ENCODE measurements around the gene INPP5K.
A peak's percentile ranks its signal among the peaks of the same experiment; 100 is the strongest.

The INPP5K gene

DNA sequence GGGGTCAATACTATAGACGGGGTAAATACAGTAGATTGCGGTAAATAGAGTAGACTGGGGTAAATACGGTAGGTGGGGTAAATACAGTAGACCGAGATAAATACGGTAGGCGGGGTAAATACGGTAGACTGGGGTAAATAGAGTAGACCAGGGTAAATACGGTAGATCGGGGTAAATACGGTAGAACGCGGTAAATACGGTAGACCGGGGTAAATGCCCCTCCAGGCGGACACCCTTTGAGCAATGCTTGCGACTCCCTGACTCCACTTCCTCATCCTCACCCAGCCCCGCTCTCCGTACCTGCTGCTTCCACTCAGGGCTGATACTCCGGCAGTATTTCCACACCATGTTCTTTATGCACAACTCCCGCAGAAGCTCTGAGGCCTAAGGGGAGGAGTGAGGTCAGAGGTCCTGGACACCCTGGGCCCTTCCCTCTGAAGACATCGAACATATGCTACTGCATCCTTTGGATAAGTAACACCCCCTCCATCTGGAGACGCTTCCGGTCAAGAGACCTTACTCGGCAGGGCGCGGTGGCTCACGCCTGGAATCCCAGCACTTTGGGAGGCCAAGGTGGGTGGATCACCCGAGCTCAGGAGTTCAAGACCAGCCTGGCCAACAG, 47.1 kb downstream of the INPP5K start:
- no peak for TF ChIP-seq POLR2AphosphoS5 (IDR thresholded peaks at IDR 0.05; ENCODE audit: low read depth, low read length)
- TF ChIP-seq, protein P1, sequence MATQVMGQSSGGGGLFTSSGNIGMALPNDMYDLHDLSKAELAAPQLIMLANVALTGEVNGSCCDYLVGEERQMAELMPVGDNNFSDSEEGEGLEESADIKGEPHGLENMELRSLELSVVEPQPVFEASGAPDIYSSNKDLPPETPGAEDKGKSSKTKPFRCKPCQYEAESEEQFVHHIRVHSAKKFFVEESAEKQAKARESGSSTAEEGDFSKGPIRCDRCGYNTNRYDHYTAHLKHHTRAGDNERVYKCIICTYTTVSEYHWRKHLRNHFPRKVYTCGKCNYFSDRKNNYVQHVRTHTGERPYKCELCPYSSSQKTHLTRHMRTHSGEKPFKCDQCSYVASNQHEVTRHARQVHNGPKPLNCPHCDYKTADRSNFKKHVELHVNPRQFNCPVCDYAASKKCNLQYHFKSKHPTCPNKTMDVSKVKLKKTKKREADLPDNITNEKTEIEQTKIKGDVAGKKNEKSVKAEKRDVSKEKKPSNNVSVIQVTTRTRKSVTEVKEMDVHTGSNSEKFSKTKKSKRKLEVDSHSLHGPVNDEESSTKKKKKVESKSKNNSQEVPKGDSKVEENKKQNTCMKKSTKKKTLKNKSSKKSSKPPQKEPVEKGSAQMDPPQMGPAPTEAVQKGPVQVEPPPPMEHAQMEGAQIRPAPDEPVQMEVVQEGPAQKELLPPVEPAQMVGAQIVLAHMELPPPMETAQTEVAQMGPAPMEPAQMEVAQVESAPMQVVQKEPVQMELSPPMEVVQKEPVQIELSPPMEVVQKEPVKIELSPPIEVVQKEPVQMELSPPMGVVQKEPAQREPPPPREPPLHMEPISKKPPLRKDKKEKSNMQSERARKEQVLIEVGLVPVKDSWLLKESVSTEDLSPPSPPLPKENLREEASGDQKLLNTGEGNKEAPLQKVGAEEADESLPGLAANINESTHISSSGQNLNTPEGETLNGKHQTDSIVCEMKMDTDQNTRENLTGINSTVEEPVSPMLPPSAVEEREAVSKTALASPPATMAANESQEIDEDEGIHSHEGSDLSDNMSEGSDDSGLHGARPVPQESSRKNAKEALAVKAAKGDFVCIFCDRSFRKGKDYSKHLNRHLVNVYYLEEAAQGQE (IDR thresholded peaks at IDR 0.05; ENCODE audit: insufficient read depth in 1 of 2, low read depth in 2 of 2, low read length in 2 of 2) = no peak
- no peak for TF ChIP-seq TAF1 (IDR thresholded peaks at IDR 0.05; ENCODE audit: borderline replicate concordance, insufficient read depth, low read length)
- TF ChIP-seq FOXP2 (optimal IDR thresholded peaks at IDR 0.05; ENCODE audit: borderline replicate concordance, extremely low read depth, extremely low read length, insufficient read depth) = no peak
- no peak for TF ChIP-seq SIN3A (IDR thresholded peaks at IDR 0.05; ENCODE audit: borderline replicate concordance, insufficient read depth, low read length)

- TF ChIP-seq SIN3A (IDR thresholded peaks at IDR 0.05; ENCODE audit: borderline replicate concordance, insufficient read depth, low read length) (no peak), TAF1 (IDR thresholded peaks at IDR 0.05; ENCODE audit: borderline replicate concordance, insufficient read depth, low read length) (no peak), FOXP2 (optimal IDR thresholded peaks at IDR 0.05; ENCODE audit: borderline replicate concordance, extremely low read depth, extremely low read length, insufficient read depth) (peak; percentile 24), POLR2AphosphoS5 (IDR thresholded peaks at IDR 0.05; ENCODE audit: low read depth, low read length) (no peak)
- TF ChIP-seq, protein P1 (IDR thresholded peaks at IDR 0.05; ENCODE audit: insufficient read depth in 1 of 2, low read depth in 2 of 2, low read length in 2 of 2) = no peak
These were observed 48.4 kb downstream of the INPP5K start for GRCh38 chr17:1467898-1468492.

GRCh38 chr17:1467258-1467657, 49.2 kb downstream of the INPP5K start:
- no peak for TF ChIP-seq FOXP2 (optimal IDR thresholded peaks at IDR 0.05; ENCODE audit: borderline replicate concordance, extremely low read depth, extremely low read length, insufficient read depth)
- TF ChIP-seq, protein P1 (IDR thresholded peaks at IDR 0.05; ENCODE audit: insufficient read depth in 1 of 2, low read depth in 2 of 2, low read length in 2 of 2) = no peak
- no peak for TF ChIP-seq TAF1 (IDR thresholded peaks at IDR 0.05; ENCODE audit: borderline replicate concordance, insufficient read depth, low read length)
- TF ChIP-seq SIN3A (IDR thresholded peaks at IDR 0.05; ENCODE audit: borderline replicate concordance, insufficient read depth, low read length) = no peak
- no peak for TF ChIP-seq POLR2AphosphoS5 (IDR thresholded peaks at IDR 0.05; ENCODE audit: low read depth, low read length)

GRCh38 chr17:1464186-1464585, 52.2 kb downstream of the INPP5K start:
- TF ChIP-seq POLR2AphosphoS5 (IDR thresholded peaks at IDR 0.05; ENCODE audit: low read depth, low read length) (no peak), FOXP2 (optimal IDR thresholded peaks at IDR 0.05; ENCODE audit: borderline replicate concordance, extremely low read depth, extremely low read length, insufficient read depth) (no peak), SIN3A (IDR thresholded peaks at IDR 0.05; ENCODE audit: borderline replicate concordance, insufficient read depth, low read length) (no peak), TAF1 (IDR thresholded peaks at IDR 0.05; ENCODE audit: borderline replicate concordance, insufficient read depth, low read length) (no peak)
- TF ChIP-seq, protein P1 (IDR thresholded peaks at IDR 0.05; ENCODE audit: insufficient read depth in 1 of 2, low read depth in 2 of 2, low read length in 2 of 2) = no peak

Measured in PFSK-1 (cell line).